AG10803 (cell line): ENCODE data around the gene BPI.
A peak's percentile ranks its signal among the peaks of the same experiment; 100 is the strongest.

Experiments used
- DNase-seq: peaks from one replicate; pipeline ENCODE4 v3.0.0; 2010; ENCODE audit warnings: low read depth
- H3K4me3 ChIP-seq: 2 replicates; pipeline ENCODE4 v1.5.1; 2011; ENCODE audit warnings: mild to moderate bottlenecking, low read length, control low read depth
- CTCF ChIP-seq: conservative IDR thresholded peaks from 2 replicates; pipeline ENCODE4 v1.5.1; 2011; ENCODE audit warnings: mild to moderate bottlenecking, low read length, control low read depth, inconsistent platforms

Gene BPI

GRCh38 chr20:38321959-38322598, 18.1 kb downstream of the BPI start:
- peak; percentile 70 for DNase-seq
- H3K4me3 ChIP-seq: no peak overlapping the region
- peak; percentile 81 for TF ChIP-seq CTCF

GRCh38 chr20:38324159-38324558, 20.2 kb downstream of the BPI start:
- H3K4me3 ChIP-seq: no peak overlapping the region
- TF ChIP-seq CTCF: no peak
- no peak for DNase-seq

GRCh38 chr20:38325167-38325566, 21.2 kb downstream of the BPI start:
- no peak for DNase-seq
- no peak overlapping the region for H3K4me3 ChIP-seq
- no peak for TF ChIP-seq CTCF

- H3K4me3 ChIP-seq: no peak overlapping the region
- no peak for DNase-seq
- no peak for TF ChIP-seq CTCF
Measured at GRCh38 chr20:38325905-38326304, 21.9 kb downstream of the BPI start.

GRCh38 chr20:38326309-38326708, 22.4 kb downstream of the BPI start:
- DNase-seq: no peak
- TF ChIP-seq CTCF: no peak
- no peak overlapping the region for H3K4me3 ChIP-seq

- DNase-seq: no peak
- H3K4me3 ChIP-seq: no peak overlapping the region
- TF ChIP-seq CTCF: no peak
Measured at GRCh38 chr20:38330638-38331037, 26.7 kb downstream of the BPI start.

- no peak for TF ChIP-seq CTCF
- DNase-seq: no peak
- no peak overlapping the region for H3K4me3 ChIP-seq
Measured at GRCh38 chr20:38331245-38331644, 27.3 kb downstream of the BPI start.
